Astrocyte of the spinal cord (primary cell): ENCODE results near the gene AKT1.

Experiments used
- DNase-seq: peaks from one replicate; pipeline ENCODE4 v3.0.0; 2011; ENCODE audit warnings: low read depth, low spot score
- H3K4me3 ChIP-seq: 2 replicates; pipeline ENCODE4 v1.5.1; 2011; ENCODE audit warnings: low read depth, mild to moderate bottlenecking, low read length, moderate library complexity
- CTCF ChIP-seq: IDR thresholded peaks from 2 replicates; pipeline ENCODE4 v1.5.1; 2012; ENCODE audit warnings: low read depth, mild to moderate bottlenecking, low read length, inconsistent platforms
- in situ Hi-C: cut with HindIII; loops from 2 replicates; pipeline ENCODE4 v1.10.0; 2017; ENCODE audit warnings: low sequenced_read_pairs

Gene AKT1

DNA sequence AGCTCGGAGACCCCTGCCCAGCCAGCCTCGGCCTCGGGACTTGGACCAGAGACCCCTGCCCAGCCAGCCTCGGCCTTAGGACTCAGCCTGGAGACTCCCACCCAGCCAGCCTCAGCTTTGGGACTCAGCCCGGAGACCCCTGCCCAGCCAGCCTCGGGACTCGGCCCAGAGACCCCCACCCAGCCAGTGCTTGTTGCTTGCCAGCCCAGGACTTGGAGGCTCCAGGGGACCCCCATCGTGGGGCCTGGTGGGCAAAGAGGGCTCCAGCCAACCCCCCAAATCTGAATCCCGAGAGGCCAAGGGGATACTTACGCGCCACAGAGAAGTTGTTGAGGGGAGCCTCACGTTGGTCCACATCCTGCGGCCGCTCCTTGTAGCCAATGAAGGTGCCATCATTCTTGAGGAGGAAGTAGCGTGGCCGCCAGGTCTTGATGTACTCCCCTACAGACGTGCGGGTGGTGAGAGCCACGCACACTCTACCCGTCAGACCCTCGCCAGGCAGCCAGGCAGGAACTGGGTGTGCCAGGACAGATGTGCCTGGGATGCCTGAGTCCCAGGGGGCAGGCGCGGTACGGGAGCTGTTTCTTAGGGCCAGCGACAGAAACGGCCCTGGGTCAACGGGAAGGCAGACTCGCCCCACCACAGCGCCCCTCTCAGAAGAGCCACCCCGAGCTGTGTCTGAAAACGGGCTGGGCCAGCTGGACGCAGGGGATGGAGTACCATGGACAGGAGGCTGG lies 15.6 kb downstream of the AKT1 start:
- no peak for DNase-seq
- no peak for TF ChIP-seq CTCF
- H3K4me3 ChIP-seq, result no peak overlapping the region

DNA sequence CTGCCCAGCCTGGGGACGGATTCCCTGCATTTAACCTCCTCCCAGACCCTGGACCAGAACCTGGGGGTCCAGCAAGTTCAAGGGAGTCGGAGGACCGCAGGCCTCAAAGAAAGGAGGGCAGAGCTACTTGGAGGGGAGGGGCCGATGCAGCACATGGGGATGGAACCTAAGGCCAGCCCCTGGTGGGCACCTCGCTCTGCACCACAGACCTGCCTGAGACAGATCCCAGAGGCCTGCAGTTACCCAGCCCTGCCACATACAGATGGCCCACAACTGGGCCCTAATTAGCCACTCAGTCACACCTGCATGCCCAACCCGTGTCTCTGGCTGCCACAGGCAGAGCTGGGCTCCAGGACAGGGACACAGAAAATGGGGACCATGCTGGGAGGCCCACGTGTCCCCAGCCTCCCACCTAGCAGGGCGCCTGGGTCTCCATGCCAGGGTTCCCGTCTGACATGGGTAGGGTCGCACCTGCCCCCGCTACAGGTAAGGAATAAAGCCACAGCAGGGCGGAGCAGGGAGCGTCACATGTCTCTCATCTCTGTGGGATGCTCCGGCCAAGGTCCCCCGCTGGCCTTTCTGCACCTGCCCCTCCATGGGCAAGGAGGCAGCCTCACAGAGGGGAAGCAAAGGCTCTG lies 16.7 kb downstream of the AKT1 start:
- H3K4me3 ChIP-seq, result no peak overlapping the region
- in situ Hi-C loops, result no loop called here
- peak; percentile 1 for TF ChIP-seq CTCF
- no peak for DNase-seq

More for the DNA sequence above, 15.6 kb downstream of the AKT1 start:
- in situ Hi-C loops, result no loop called here

- TF ChIP-seq CTCF, result no peak
- no peak for DNase-seq
- in situ Hi-C loops, result no loop called here
- no peak overlapping the region for H3K4me3 ChIP-seq
Observed at GRCh38 chr14:104777808-104778249, 17.7 kb downstream of the AKT1 start.

DNA sequence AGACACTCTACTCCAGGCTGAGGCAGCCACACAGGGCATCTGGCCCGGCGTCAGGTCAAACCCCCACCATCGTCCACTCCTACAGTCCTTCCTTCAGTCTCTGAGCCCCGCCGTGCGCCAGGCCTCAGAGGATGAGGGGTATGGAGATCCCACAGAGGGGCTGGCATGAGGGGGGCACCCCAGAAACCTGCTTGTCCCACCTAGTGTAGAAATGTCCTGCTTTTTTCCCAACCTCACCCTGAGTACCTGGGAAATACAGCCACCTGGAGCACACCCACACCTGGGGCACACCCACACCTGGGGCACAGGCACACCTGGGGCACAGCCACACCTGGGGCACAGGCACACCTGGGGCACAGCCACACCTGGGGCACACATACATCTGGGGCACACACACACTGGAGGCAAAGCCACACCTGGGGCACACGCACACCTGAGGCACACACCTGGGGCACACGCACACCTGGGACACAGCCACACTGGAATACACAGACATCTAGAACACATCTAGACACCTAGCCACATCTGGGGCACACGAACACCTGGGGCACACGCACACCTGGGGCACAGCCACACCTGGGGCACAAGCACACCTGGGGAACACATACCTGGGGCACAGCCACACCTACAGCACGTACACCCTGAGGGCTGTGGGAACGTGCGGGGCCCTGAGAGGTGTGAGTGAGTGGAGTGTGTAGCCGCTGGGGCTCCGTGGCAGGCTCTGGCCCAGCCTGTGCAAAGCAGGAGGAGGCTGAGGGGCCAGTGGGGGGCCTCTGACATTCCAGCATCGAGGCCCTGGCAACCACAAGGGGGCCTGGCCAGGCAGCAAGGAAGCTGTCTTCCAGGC lies 18.4 kb downstream of the AKT1 start:
- in situ Hi-C loops, result no loop called here
- TF ChIP-seq CTCF, result no peak
- no peak for DNase-seq
- no peak overlapping the region for H3K4me3 ChIP-seq

DNA sequence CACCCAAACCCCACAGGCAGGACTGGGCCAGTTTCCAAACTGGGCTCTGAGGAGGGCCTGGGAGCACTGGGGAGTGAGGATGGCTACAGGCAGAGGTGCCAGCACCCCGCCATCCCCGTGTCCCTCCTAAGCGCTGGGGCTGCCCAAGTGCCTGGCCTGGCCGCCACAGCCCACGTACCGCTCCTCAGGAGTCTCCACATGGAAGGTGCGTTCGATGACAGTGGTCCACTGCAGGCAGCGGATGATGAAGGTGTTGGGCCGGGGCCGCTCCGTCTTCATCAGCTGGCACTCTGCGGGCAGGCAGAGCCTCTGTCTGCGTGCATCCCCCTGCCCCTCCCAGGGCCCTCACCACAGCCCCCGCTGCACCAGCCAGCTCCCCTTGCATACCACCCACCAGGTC lies 19.1 kb downstream of the AKT1 start:
- no peak for DNase-seq
- in situ Hi-C loops, result no loop called here
- no peak overlapping the region for H3K4me3 ChIP-seq
- no peak for TF ChIP-seq CTCF

GRCh38 chr14:104775073-104775489 lies 20.5 kb downstream of the AKT1 start:
- TF ChIP-seq CTCF, result no peak
- in situ Hi-C loops, result no loop called here
- no peak for DNase-seq

More at GRCh38 chr14:104775073-104775489, 20.5 kb downstream of the AKT1 start:
- H3K4me3 ChIP-seq, result no peak overlapping the region
